ENCODE data around the gene CDRT15. TPM values are rescaled to one million over a fixed set of nuclear protein-coding genes. Genes with fewer than 3 reads are reported as not detected.

The CDRT15 gene
- total RNA-seq, 1 experiment from 2014 or later, result not detected

GRCh38 chr17:14204546-14204945 is 32.1 kb downstream of the CDRT15 start:
- H3K9me3 ChIP-seq (ENCODE audit: control insufficient read depth, low read depth, low read length), result no peaks in the 10 kb centered on the region
- no peaks in the 10 kb centered on the region for H3K79me1 ChIP-seq (ENCODE audit: insufficient read depth, low read depth, low read length, poor library complexity, severe bottlenecking)
- peak overlapping the region in 2 of 3 experiments; percentile 82 to 85; a peak in 3 of 7 replicates for H3K27ac Mint-ChIP-seq
- H3K9me3 Mint-ChIP-seq, result no peaks in the 10 kb centered on the region; a peak in 1 of 5 replicates
- H3K18ac ChIP-seq (ENCODE audit: insufficient read length, low read depth, low read length), result no peak overlapping the region
- no peak overlapping the region for H4K8ac ChIP-seq (replicated peaks; ENCODE audit: insufficient read length, low read depth, low read length)
- H3K27me3 ChIP-seq (ENCODE audit: insufficient read depth, low read length), result no peaks in the 10 kb centered on the region
- H3K4ac ChIP-seq (ENCODE audit: low read depth, low read length), result no peak overlapping the region
- no peak overlapping the region for H4K91ac ChIP-seq (ENCODE audit: insufficient read length, low read depth, low read length)
- no peak overlapping the region for H2BK12ac ChIP-seq (ENCODE audit: insufficient read length, low read depth, low read length)
- H2AFZ ChIP-seq (ENCODE audit: low read length), result no peak overlapping the region
- DNase-seq, result no peak
- no peak overlapping the region for H3K56ac ChIP-seq (ENCODE audit: insufficient read length, low read depth, low read length)
- no peak overlapping the region for H3K27ac ChIP-seq (ENCODE audit: insufficient read length, low read depth, low read length)
- H3K4me2 ChIP-seq (ENCODE audit: insufficient read depth, insufficient read length, low read length), result no peak overlapping the region
- no peaks in the 10 kb centered on the region for H3K79me2 ChIP-seq (ENCODE audit: insufficient read depth, low read length)
- no peak overlapping the region for H3K23ac ChIP-seq (ENCODE audit: insufficient read length, low read depth, low read length)
- H3K14ac ChIP-seq (ENCODE audit: insufficient read depth, low read length), result no peak overlapping the region
- no peak overlapping the region for H2BK120ac ChIP-seq (ENCODE audit: low read depth, low read length, poor library complexity, severe bottlenecking)
- no peak overlapping the region for H2AK5ac ChIP-seq (ENCODE audit: insufficient read length, low read length)
- TF ChIP-seq CTCF (conservative IDR thresholded peaks at IDR 0.05), result no peak
- no CpG with 5 or more reads among the region's 2 CpGs for WGBS (ENCODE audit: extremely low coverage, insufficient read length, low lambda C conversion rate)
- no peaks in the 10 kb centered on the region for H3K27me3 Mint-ChIP-seq (ENCODE audit: low read depth)
- no peak overlapping the region for H3T11ph ChIP-seq (ENCODE audit: low read length)
- H3K23me2 ChIP-seq (ENCODE audit: insufficient read length, low read depth, low read length, poor library complexity, severe bottlenecking), result no peaks in the 10 kb centered on the region
- H2BK5ac ChIP-seq (ENCODE audit: insufficient read length, low read length), result no peak overlapping the region
- no peak overlapping the region for H2BK20ac ChIP-seq (ENCODE audit: low read depth, low read length, poor library complexity, severe bottlenecking)
- no peak overlapping the region for H3K9ac ChIP-seq (ENCODE audit: extremely low read depth, insufficient read length, low read length)
- H4K5ac ChIP-seq (ENCODE audit: insufficient read length, low read depth, low read length), result no peak overlapping the region
- peaks cover under 1 to 7% (median 5%) of the 10 kb centered on the region in 3 experiments; a peak in 6 of 7 replicates for H3K36me3 Mint-ChIP-seq (ENCODE audit: insufficient read depth in 1 of 3, low read depth in 3 of 3)
- peaks cover 9 to 12% of the 10 kb centered on the region in 2 experiments for H3K4me1 Mint-ChIP-seq
- H4K20me1 ChIP-seq (ENCODE audit: control insufficient read depth, insufficient read depth, insufficient read length), result no peaks in the 10 kb centered on the region
- no peak overlapping the region for H3K4me3 Mint-ChIP-seq
- H2BK15ac ChIP-seq (ENCODE audit: low read depth, low read length), result no peak overlapping the region
- H3K4me1 ChIP-seq (ENCODE audit: insufficient read depth, low read length), result no peaks in the 10 kb centered on the region

All from H9 (cell line).